GM18526 (cell line): ENCODE data around the gene SENP2.

Source experiments
- POLR2A ChIP-seq: IDR thresholded peaks from 3 replicates; pipeline ENCODE4 v1.6.1; 2011; ENCODE audit not compliant: insufficient read length; ENCODE audit errors: extremely low read depth

SENP2 gene

GRCh38 chr3:185637388-185637787 is 51.3 kb downstream of the SENP2 start:
- no peak for TF ChIP-seq POLR2A

- no peak for TF ChIP-seq POLR2A
These were observed 53.6 kb downstream of the SENP2 start for GRCh38 chr3:185639632-185640206.

GRCh38 chr3:185640308-185640707 is 54.2 kb downstream of the SENP2 start:
- TF ChIP-seq POLR2A: no peak

GRCh38 chr3:185645596-185646381 is 59.7 kb downstream of the SENP2 start:
- TF ChIP-seq POLR2A: no peak

- no peak for TF ChIP-seq POLR2A
These were observed 60.5 kb downstream of the SENP2 start for GRCh38 chr3:185646382-185647133.

GRCh38 chr3:185647134-185647879 is 61.2 kb downstream of the SENP2 start:
- TF ChIP-seq POLR2A: no peak

GRCh38 chr3:185647880-185648210 is 61.8 kb downstream of the SENP2 start:
- no peak for TF ChIP-seq POLR2A

GRCh38 chr3:185648396-185648795 is 62.3 kb downstream of the SENP2 start:
- TF ChIP-seq POLR2A: no peak

GRCh38 chr3:185649414-185649813 is 63.3 kb downstream of the SENP2 start:
- TF ChIP-seq POLR2A: no peak

- no peak for TF ChIP-seq POLR2A
These were observed 65.9 kb downstream of the SENP2 start for GRCh38 chr3:185651971-185652370.

GRCh38 chr3:185653949-185654757 is 68.1 kb downstream of the SENP2 start:
- no peak for TF ChIP-seq POLR2A

- TF ChIP-seq POLR2A: no peak
These were observed 68.7 kb downstream of the SENP2 start for GRCh38 chr3:185654758-185655145.

GRCh38 chr3:185655426-185656320 is 69.6 kb downstream of the SENP2 start:
- no peak for TF ChIP-seq POLR2A
